WI38 (cell line): ENCODE measurements around the gene PLGRKT.

Source experiments
- H3K4me3 ChIP-seq: 2 replicates; pipeline ENCODE4 v1.5.1; 2011; ENCODE audit warnings: low read depth, mild to moderate bottlenecking, control low read depth, low read length
- CTCF ChIP-seq: IDR thresholded peaks from 2 replicates; pipeline ENCODE4 v1.5.1; 2012; ENCODE audit warnings: low read depth, mild to moderate bottlenecking, control low read depth, low read length

The PLGRKT gene

GRCh38 chr9:5389109-5389732, 48.5 kb downstream of the PLGRKT start:
- no peak for TF ChIP-seq CTCF
- no peak overlapping the region for H3K4me3 ChIP-seq

- H3K4me3 ChIP-seq, result no peak overlapping the region
- no peak for TF ChIP-seq CTCF
These were observed 49.5 kb downstream of the PLGRKT start for GRCh38 chr9:5388026-5388819.

- no peak overlapping the region for H3K4me3 ChIP-seq
- TF ChIP-seq CTCF, result no peak
These were observed 53.3 kb downstream of the PLGRKT start for GRCh38 chr9:5384436-5384835.

GRCh38 chr9:5382479-5382878, 55.2 kb downstream of the PLGRKT start:
- no peak overlapping the region for H3K4me3 ChIP-seq
- no peak for TF ChIP-seq CTCF

GRCh38 chr9:5375790-5376477, 61.8 kb downstream of the PLGRKT start:
- H3K4me3 ChIP-seq, result no peak overlapping the region
- TF ChIP-seq CTCF, result no peak

- TF ChIP-seq CTCF, result no peak
These were observed 62.6 kb downstream of the PLGRKT start for GRCh38 chr9:5375091-5375490.

GRCh38 chr9:5364294-5365024, 73.3 kb downstream of the PLGRKT start:
- H3K4me3 ChIP-seq, result no peak overlapping the region
- no peak for TF ChIP-seq CTCF

More at GRCh38 chr9:5375091-5375490, 62.6 kb downstream of the PLGRKT start:
- H3K4me3 ChIP-seq, result no peak overlapping the region
